ENCODE data around the gene CACNA1C. TPM values are rescaled to one million over a fixed set of nuclear protein-coding genes. Genes with fewer than 3 reads are reported as not detected.

Gene CACNA1C
- polyA plus RNA-seq, 2 donors, result 2.1 to 2.5 TPM

DNA sequence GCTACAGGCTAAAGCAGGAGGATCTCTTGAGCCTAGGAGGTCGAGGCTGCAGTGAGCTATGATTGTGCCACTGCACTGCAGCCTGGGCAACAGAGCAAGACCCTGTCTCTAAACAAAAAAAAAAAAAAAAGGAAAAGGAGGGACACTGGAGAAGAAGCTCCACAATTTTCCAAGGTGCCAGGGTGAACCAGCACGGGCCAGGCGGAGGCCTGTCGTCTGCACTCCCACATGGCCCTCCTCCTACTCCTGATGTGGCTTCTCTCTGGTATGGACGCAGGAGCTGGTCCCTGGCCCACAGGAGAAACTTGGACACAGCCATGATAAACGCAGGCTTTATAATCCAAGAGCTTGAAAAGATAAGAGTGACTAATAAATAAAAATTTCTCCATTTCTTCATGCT, 341.2 kb downstream of the CACNA1C start:
- Histone ChIP-seq H3K36me3 (ENCODE audit: control insufficient read depth in 2 of 2, insufficient read depth in 2 of 2, low read length in 1 of 2) (no peaks in the 10 kb centered on the region), H3K27me3 (ENCODE audit: control insufficient read depth in 1 of 2, insufficient read depth in 2 of 2, low read length in 2 of 2) (no peaks in the 10 kb centered on the region), H3K9me3 (ENCODE audit: control insufficient read depth in 2 of 2, insufficient read depth in 1 of 2, low read depth in 1 of 2, low read length in 1 of 2) (no peaks in the 10 kb centered on the region), H3K27ac (ENCODE audit: low read depth in 2 of 2, low read length in 1 of 2) (no peak overlapping the region), H3K4me1 (ENCODE audit: control insufficient read depth in 2 of 2, insufficient read depth in 2 of 2, low read length in 1 of 2) (peaks cover 4 to 8% of the 10 kb centered on the region in 2 donors), H3K4me3 (ENCODE audit: low read depth in 1 of 2, low read length in 2 of 2) (no peak overlapping the region)
- WGBS, 2 donors, result 83 to 86% methylated on average over 6 of the region's 6 CpGs

DNA sequence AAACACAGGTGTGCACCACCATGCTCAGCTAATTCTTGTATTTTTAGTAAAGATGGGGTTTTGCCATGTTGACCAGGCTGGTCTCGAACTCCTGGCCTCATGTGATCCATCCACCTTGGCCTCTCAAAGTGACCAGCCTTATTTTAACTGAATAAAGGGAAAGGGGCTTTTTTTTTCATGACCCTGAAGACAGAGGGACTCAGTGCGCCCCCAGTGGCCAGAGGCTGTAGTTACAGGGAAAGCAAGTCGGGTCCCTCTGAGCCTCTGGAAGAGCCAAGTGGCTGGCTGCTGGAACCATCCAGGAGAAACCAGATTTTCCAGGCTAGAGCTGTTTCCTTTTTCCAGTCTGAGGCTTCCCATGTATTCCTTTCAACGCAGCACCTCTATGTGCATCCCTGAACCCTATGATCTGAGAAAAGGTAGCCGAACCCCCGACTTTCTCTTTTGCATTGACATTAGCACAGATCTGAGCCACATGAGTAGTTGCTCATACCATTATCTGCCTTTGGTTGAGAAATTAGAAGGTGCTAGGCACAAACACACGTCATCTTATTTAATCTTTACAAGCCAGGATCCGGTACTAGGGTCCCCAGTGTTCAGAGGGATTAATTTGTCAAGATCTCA, 342.7 kb downstream of the CACNA1C start:
- no peaks in the 10 kb centered on the region for H3K27me3 ChIP-seq (ENCODE audit: control insufficient read depth in 1 of 2, insufficient read depth in 2 of 2, low read length in 2 of 2)

GRCh38 chr12:2396448-2396871, 343.7 kb downstream of the CACNA1C start:
- no peaks in the 10 kb centered on the region for H3K27me3 ChIP-seq (ENCODE audit: control insufficient read depth in 1 of 2, insufficient read depth in 2 of 2, low read length in 2 of 2)
- H3K27ac ChIP-seq (ENCODE audit: low read depth in 2 of 2, low read length in 1 of 2), result no peak overlapping the region
- H3K36me3 ChIP-seq (ENCODE audit: control insufficient read depth in 2 of 2, insufficient read depth in 2 of 2, low read length in 1 of 2), result no peaks in the 10 kb centered on the region
- 55 to 57% methylated on average over 6 of the region's 6 CpGs for WGBS, 2 donors
- peaks cover 6 to 8% of the 10 kb centered on the region in 2 donors for H3K4me1 ChIP-seq (ENCODE audit: control insufficient read depth in 2 of 2, insufficient read depth in 2 of 2, low read length in 1 of 2)
- H3K9me3 ChIP-seq (ENCODE audit: control insufficient read depth in 2 of 2, insufficient read depth in 1 of 2, low read depth in 1 of 2, low read length in 1 of 2), result no peaks in the 10 kb centered on the region
- no peak overlapping the region for H3K4me3 ChIP-seq (ENCODE audit: low read depth in 1 of 2, low read length in 2 of 2)

More for the DNA sequence above, 342.7 kb downstream of the CACNA1C start:
- Histone ChIP-seq H3K4me3 (ENCODE audit: low read depth in 1 of 2, low read length in 2 of 2) (no peak overlapping the region), H3K4me1 (ENCODE audit: control insufficient read depth in 2 of 2, insufficient read depth in 2 of 2, low read length in 1 of 2) (peaks cover 2 to 8% of the 10 kb centered on the region in 2 donors), H3K9me3 (ENCODE audit: control insufficient read depth in 2 of 2, insufficient read depth in 1 of 2, low read depth in 1 of 2, low read length in 1 of 2) (no peaks in the 10 kb centered on the region), H3K36me3 (ENCODE audit: control insufficient read depth in 2 of 2, insufficient read depth in 2 of 2, low read length in 1 of 2) (no peaks in the 10 kb centered on the region), H3K27ac (ENCODE audit: low read depth in 2 of 2, low read length in 1 of 2) (no peak overlapping the region)
- 62 to 70% methylated on average over 8 of the region's 8 CpGs for WGBS, 2 donors

GRCh38 chr12:2397356-2398045, 344.7 kb downstream of the CACNA1C start:
- WGBS, 2 donors, result 65 to 70% methylated on average over 11 of the region's 11 CpGs
- Histone ChIP-seq H3K4me3 (ENCODE audit: low read depth in 1 of 2, low read length in 2 of 2) (no peak overlapping the region), H3K27me3 (ENCODE audit: control insufficient read depth in 1 of 2, insufficient read depth in 2 of 2, low read length in 2 of 2) (no peaks in the 10 kb centered on the region), H3K4me1 (ENCODE audit: control insufficient read depth in 2 of 2, insufficient read depth in 2 of 2, low read length in 1 of 2) (peaks cover 4 to 8% of the 10 kb centered on the region in 2 donors), H3K27ac (ENCODE audit: low read depth in 2 of 2, low read length in 1 of 2) (no peak overlapping the region), H3K9me3 (ENCODE audit: control insufficient read depth in 2 of 2, insufficient read depth in 1 of 2, low read depth in 1 of 2, low read length in 1 of 2) (no peaks in the 10 kb centered on the region), H3K36me3 (ENCODE audit: control insufficient read depth in 2 of 2, insufficient read depth in 2 of 2, low read length in 1 of 2) (no peaks in the 10 kb centered on the region)

- H3K27me3 ChIP-seq (ENCODE audit: control insufficient read depth in 1 of 2, insufficient read depth in 2 of 2, low read length in 2 of 2), result no peaks in the 10 kb centered on the region
- H3K36me3 ChIP-seq (ENCODE audit: control insufficient read depth in 2 of 2, insufficient read depth in 2 of 2, low read length in 1 of 2), result no peaks in the 10 kb centered on the region
- H3K4me3 ChIP-seq (ENCODE audit: low read depth in 1 of 2, low read length in 2 of 2), result no peak overlapping the region
- H3K27ac ChIP-seq (ENCODE audit: low read depth in 2 of 2, low read length in 1 of 2), result no peak overlapping the region
- no peaks in the 10 kb centered on the region for H3K9me3 ChIP-seq (ENCODE audit: control insufficient read depth in 2 of 2, insufficient read depth in 1 of 2, low read depth in 1 of 2, low read length in 1 of 2)
- 51 to 67% methylated on average over 2 of the region's 2 CpGs for WGBS, 2 donors
- peaks cover 7 to 8% of the 10 kb centered on the region in 2 donors for H3K4me1 ChIP-seq (ENCODE audit: control insufficient read depth in 2 of 2, insufficient read depth in 2 of 2, low read length in 1 of 2)
These were observed 348.3 kb downstream of the CACNA1C start for GRCh38 chr12:2401040-2401439.

DNA sequence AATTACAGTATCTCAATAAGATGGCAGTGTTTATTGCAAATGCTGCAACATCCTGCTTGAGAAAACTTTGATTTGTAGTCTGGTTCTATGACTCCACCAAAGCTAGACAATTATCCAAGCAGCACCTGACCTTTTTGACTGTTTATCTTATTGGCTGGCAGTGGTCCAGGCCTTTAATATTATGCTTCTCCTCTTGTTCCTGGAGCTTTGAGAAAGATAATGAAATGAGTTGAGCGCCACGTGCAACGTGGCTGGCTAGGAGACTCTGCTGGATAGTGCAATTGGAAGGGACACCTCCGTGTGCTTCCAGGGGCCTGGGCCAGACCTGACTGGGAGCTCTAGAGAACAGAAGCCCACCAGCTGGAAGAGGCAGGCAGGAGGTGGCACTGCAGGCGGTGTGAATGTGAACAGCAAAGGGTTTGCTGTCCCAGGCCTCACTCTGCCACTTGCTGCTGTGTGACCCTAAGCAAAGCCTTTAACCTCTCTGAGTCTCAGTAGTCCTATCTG, 349.3 kb downstream of the CACNA1C start:
- WGBS, 2 donors, result 42 to 70% methylated on average over 5 of the region's 5 CpGs
- Histone ChIP-seq H3K27ac (ENCODE audit: low read depth in 2 of 2, low read length in 1 of 2) (no peak overlapping the region), H3K4me1 (ENCODE audit: control insufficient read depth in 2 of 2, insufficient read depth in 2 of 2, low read length in 1 of 2) (peaks cover 5 to 7% of the 10 kb centered on the region in 2 donors), H3K36me3 (ENCODE audit: control insufficient read depth in 2 of 2, insufficient read depth in 2 of 2, low read length in 1 of 2) (no peaks in the 10 kb centered on the region), H3K4me3 (ENCODE audit: low read depth in 1 of 2, low read length in 2 of 2) (no peak overlapping the region), H3K9me3 (ENCODE audit: control insufficient read depth in 2 of 2, insufficient read depth in 1 of 2, low read depth in 1 of 2, low read length in 1 of 2) (no peaks in the 10 kb centered on the region), H3K27me3 (ENCODE audit: control insufficient read depth in 1 of 2, insufficient read depth in 2 of 2, low read length in 2 of 2) (no peaks in the 10 kb centered on the region)

- no peaks in the 10 kb centered on the region for H3K27me3 ChIP-seq (ENCODE audit: control insufficient read depth in 1 of 2, insufficient read depth in 2 of 2, low read length in 2 of 2)
- 78% methylated on average over 14 of the region's 14 CpGs for WGBS, 2 donors
- H3K4me1 ChIP-seq (ENCODE audit: control insufficient read depth in 2 of 2, insufficient read depth in 2 of 2, low read length in 1 of 2), result peaks cover 0 to 7% of the 10 kb centered on the region in 2 donors
- H3K4me3 ChIP-seq (ENCODE audit: low read depth in 1 of 2, low read length in 2 of 2), result no peak overlapping the region
- no peak overlapping the region for H3K27ac ChIP-seq (ENCODE audit: low read depth in 2 of 2, low read length in 1 of 2)
- H3K36me3 ChIP-seq (ENCODE audit: control insufficient read depth in 2 of 2, insufficient read depth in 2 of 2, low read length in 1 of 2), result no peaks in the 10 kb centered on the region
- H3K9me3 ChIP-seq (ENCODE audit: control insufficient read depth in 2 of 2, insufficient read depth in 1 of 2, low read depth in 1 of 2, low read length in 1 of 2), result no peaks in the 10 kb centered on the region
These were observed 350.6 kb downstream of the CACNA1C start for GRCh38 chr12:2403221-2403976.

- 83 to 90% methylated on average over 9 of the region's 9 CpGs for WGBS, 2 donors
- H3K9me3 ChIP-seq (ENCODE audit: control insufficient read depth in 2 of 2, insufficient read depth in 1 of 2, low read depth in 1 of 2, low read length in 1 of 2), result no peaks in the 10 kb centered on the region
These were observed 352.3 kb downstream of the CACNA1C start for GRCh38 chr12:2405039-2405438.

GRCh38 chr12:2406903-2407302, 354.1 kb downstream of the CACNA1C start:
- Histone ChIP-seq H3K36me3 (ENCODE audit: control insufficient read depth in 2 of 2, insufficient read depth in 2 of 2, low read length in 1 of 2) (no peaks in the 10 kb centered on the region), H3K4me1 (ENCODE audit: control insufficient read depth in 2 of 2, insufficient read depth in 2 of 2, low read length in 1 of 2) (peaks cover 0 to 3% of the 10 kb centered on the region in 2 donors), H3K27me3 (ENCODE audit: control insufficient read depth in 1 of 2, insufficient read depth in 2 of 2, low read length in 2 of 2) (no peaks in the 10 kb centered on the region), H3K9me3 (ENCODE audit: control insufficient read depth in 2 of 2, insufficient read depth in 1 of 2, low read depth in 1 of 2, low read length in 1 of 2) (no peaks in the 10 kb centered on the region), H3K27ac (ENCODE audit: low read depth in 2 of 2, low read length in 1 of 2) (no peak overlapping the region), H3K4me3 (ENCODE audit: low read depth in 1 of 2, low read length in 2 of 2) (no peak overlapping the region)
- 88 to 89% methylated on average over 10 of the region's 10 CpGs for WGBS, 2 donors

More at GRCh38 chr12:2405039-2405438, 352.3 kb downstream of the CACNA1C start:
- H3K27me3 ChIP-seq (ENCODE audit: control insufficient read depth in 1 of 2, insufficient read depth in 2 of 2, low read length in 2 of 2), result no peaks in the 10 kb centered on the region
- no peaks in the 10 kb centered on the region for H3K36me3 ChIP-seq (ENCODE audit: control insufficient read depth in 2 of 2, insufficient read depth in 2 of 2, low read length in 1 of 2)
- H3K27ac ChIP-seq (ENCODE audit: low read depth in 2 of 2, low read length in 1 of 2), result no peak overlapping the region
- H3K4me3 ChIP-seq (ENCODE audit: low read depth in 1 of 2, low read length in 2 of 2), result no peak overlapping the region
- peaks cover 0 to 7% of the 10 kb centered on the region in 2 donors for H3K4me1 ChIP-seq (ENCODE audit: control insufficient read depth in 2 of 2, insufficient read depth in 2 of 2, low read length in 1 of 2)

All from esophagus (tissue), 2 donors.